ENCODE data around the gene BPIFA3.

BPIFA3 gene

DNA sequence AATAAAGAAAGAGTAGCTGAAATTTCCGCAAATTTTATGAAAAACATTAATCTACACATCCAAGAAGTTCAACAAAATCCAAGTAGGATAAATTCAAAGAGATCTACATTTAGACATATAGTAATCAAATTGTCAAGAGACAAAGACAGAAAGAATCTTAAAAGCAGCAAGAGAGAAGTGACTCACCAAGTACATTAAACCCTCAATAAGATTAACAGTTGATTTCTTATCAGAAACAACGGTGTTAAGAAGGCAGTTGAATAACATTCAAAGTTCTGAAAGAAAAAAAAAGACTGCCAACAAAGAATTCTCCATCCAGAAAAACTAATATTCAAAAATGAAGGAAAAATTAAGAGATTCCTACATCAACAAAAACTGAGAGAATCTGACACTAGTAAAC lies 37.9 kb downstream of the BPIFA3 start (continued):
- TF ChIP-seq ZNF350 (tag by site-specific recombination; IDR thresholded peaks at IDR 0.05) (no peak), ZSCAN23 (tag by site-specific recombination; IDR thresholded peaks at IDR 0.05) (no peak), ZNF791 (tag by site-specific recombination; IDR thresholded peaks at IDR 0.05) (no peak), ZNF843 (tag by site-specific recombination; IDR thresholded peaks at IDR 0.05) (no peak), ZNF549 (tag by site-specific recombination; IDR thresholded peaks at IDR 0.05) (no peak)
- TF ChIP-seq, protein P1, sequence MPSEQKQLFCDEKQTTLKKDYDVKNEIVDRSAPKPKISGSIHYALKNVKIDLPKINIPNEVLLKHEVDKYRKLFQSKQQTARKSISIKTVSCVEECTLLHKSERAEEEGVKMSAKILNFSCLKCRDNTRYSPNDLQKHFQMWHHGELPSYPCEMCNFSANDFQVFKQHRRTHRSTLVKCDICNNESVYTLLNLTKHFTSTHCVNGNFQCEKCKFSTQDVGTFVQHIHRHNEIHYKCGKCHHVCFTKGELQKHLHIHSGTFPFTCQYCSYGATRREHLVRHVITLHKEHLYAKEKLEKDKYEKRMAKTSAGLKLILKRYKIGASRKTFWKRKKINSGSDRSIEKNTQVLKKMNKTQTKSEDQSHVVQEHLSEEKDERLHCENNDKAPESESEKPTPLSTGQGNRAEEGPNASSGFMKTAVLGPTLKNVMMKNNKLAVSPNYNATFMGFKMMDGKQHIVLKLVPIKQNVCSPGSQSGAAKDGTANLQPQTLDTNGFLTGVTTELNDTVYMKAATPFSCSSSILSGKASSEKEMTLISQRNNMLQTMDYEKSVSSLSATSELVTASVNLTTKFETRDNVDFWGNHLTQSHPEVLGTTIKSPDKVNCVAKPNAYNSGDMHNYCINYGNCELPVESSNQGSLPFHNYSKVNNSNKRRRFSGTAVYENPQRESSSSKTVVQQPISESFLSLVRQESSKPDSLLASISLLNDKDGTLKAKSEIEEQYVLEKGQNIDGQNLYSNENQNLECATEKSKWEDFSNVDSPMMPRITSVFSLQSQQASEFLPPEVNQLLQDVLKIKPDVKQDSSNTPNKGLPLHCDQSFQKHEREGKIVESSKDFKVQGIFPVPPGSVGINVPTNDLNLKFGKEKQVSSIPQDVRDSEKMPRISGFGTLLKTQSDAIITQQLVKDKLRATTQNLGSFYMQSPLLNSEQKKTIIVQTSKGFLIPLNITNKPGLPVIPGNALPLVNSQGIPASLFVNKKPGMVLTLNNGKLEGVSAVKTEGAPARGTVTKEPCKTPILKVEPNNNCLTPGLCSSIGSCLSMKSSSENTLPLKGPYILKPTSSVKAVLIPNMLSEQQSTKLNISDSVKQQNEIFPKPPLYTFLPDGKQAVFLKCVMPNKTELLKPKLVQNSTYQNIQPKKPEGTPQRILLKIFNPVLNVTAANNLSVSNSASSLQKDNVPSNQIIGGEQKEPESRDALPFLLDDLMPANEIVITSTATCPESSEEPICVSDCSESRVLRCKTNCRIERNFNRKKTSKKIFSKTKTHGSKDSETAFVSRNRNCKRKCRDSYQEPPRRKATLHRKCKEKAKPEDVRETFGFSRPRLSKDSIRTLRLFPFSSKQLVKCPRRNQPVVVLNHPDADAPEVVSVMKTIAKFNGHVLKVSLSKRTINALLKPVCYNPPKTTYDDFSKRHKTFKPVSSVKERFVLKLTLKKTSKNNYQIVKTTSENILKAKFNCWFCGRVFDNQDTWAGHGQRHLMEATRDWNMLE (tag by site-specific recombination; conservative IDR thresholded peaks at IDR 0.05; ENCODE audit: low read depth), result no peak

DNA sequence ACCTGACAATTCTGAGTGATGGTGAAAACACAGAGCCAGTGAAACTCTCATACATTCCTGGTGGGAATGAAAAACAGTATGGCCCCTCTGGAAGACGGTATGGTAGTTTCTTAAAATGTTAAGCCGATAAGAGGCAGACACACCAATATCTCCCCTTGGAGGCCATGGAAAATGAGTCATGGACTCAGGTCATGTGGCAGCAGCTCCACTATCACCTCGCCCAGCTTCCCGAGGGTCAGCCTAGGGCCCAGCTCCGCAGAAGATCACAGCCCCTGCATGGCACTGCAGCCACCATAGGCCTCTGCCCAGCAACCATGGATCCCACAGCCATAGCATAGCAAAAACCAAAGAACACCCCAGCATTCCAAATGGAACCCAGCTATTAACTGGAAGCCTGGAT lies 40.1 kb downstream of the BPIFA3 start:
- no peak for TF ChIP-seq SETDB1 (IDR thresholded peaks at IDR 0.05; ENCODE audit: insufficient read length, low read length)
- TF ChIP-seq ZNF10 (tag by site-specific recombination; IDR thresholded peaks at IDR 0.05), result no peak
- no peak for TF ChIP-seq ZNF530 (tag by site-specific recombination; IDR thresholded peaks at IDR 0.05; ENCODE audit: low read depth)
- TF ChIP-seq ZNF404 (tag by site-specific recombination; IDR thresholded peaks at IDR 0.05), result no peak
- no peak for TF ChIP-seq ZNF629 (tag by site-specific recombination; IDR thresholded peaks at IDR 0.05)
- no peak for TF ChIP-seq GLI2 (tag by site-specific recombination; IDR thresholded peaks at IDR 0.05; ENCODE audit: borderline replicate concordance, low read depth)
- TF ChIP-seq, protein P2, sequence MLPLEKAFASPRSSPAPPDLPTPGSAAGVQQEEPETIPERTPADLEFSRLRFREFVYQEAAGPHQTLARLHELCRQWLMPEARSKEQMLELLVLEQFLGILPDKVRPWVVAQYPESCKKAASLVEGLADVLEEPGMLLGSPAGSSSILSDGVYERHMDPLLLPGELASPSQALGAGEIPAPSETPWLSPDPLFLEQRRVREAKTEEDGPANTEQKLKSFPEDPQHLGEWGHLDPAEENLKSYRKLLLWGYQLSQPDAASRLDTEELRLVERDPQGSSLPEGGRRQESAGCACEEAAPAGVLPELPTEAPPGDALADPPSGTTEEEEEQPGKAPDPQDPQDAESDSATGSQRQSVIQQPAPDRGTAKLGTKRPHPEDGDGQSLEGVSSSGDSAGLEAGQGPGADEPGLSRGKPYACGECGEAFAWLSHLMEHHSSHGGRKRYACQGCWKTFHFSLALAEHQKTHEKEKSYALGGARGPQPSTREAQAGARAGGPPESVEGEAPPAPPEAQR (tag by site-specific recombination; IDR thresholded peaks at IDR 0.05), result no peak
- no peak for TF ChIP-seq ZNF391 (tag by site-specific recombination; IDR thresholded peaks at IDR 0.05; ENCODE audit: borderline replicate concordance, low read depth)
- TF ChIP-seq GLIS2 (tag by site-specific recombination; IDR thresholded peaks at IDR 0.05), result no peak
- CTCF ChIA-PET, result interaction anchor here (1.3 kb wide), 1 partner anchor 34 kb away, joined by 4 read pairs; no protein-coding TSS in a partner anchor
- POLR2A ChIA-PET, result no interaction called here

DNA sequence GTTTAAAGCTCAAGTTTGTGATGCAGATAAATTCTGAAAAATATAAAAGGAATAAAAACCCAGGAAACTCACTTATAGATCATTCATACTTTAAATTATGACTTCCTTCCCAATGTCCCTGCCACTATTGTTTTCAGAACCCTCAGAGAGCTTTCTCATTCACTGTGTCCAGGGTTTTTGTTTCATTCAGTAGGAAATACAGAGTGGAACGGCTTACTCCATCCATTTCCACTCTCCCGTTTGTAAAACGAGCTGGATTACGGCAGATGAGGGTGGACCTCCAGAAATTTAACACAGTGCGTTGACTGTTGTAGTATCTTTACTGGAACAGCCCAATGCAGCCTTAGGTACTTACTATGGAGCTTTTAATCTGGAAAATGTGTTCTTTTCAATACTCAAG lies 42.2 kb downstream of the BPIFA3 start:
- H3K9me3 ChIP-seq (ENCODE audit: control insufficient read depth, insufficient read depth, low read depth, low read length), result no peaks in the 10 kb centered on the region
- H3K27ac ChIP-seq (ENCODE audit: extremely low read depth, low read depth, low read length), result no peak overlapping the region
- no peak for TF ChIP-seq ZBTB17 (tag by site-specific recombination; IDR thresholded peaks at IDR 0.05)
- TF ChIP-seq ZNF248 (tag by site-specific recombination; IDR thresholded peaks at IDR 0.05), result no peak
- no peak for TF ChIP-seq KLF7 (tag by site-specific recombination; IDR thresholded peaks at IDR 0.05; ENCODE audit: borderline replicate concordance)
- no peak for TF ChIP-seq ZNF132 (tag by site-specific recombination; IDR thresholded peaks at IDR 0.05; ENCODE audit: borderline replicate concordance)
- no peak for TF ChIP-seq ZBTB20 (tag by site-specific recombination; IDR thresholded peaks at IDR 0.05)
- no peak for TF ChIP-seq GLIS2 (tag by site-specific recombination; IDR thresholded peaks at IDR 0.05)
- no peak for TF ChIP-seq HOXC10 (CRISPR knock-in tag; IDR thresholded peaks at IDR 0.05)
- TF ChIP-seq ZNF791 (tag by site-specific recombination; IDR thresholded peaks at IDR 0.05), result no peak
- TF ChIP-seq, protein P3, sequence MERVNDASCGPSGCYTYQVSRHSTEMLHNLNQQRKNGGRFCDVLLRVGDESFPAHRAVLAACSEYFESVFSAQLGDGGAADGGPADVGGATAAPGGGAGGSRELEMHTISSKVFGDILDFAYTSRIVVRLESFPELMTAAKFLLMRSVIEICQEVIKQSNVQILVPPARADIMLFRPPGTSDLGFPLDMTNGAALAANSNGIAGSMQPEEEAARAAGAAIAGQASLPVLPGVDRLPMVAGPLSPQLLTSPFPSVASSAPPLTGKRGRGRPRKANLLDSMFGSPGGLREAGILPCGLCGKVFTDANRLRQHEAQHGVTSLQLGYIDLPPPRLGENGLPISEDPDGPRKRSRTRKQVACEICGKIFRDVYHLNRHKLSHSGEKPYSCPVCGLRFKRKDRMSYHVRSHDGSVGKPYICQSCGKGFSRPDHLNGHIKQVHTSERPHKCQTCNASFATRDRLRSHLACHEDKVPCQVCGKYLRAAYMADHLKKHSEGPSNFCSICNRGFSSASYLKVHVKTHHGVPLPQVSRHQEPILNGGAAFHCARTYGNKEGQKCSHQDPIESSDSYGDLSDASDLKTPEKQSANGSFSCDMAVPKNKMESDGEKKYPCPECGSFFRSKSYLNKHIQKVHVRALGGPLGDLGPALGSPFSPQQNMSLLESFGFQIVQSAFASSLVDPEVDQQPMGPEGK (tag by site-specific recombination; IDR thresholded peaks at IDR 0.05), result no peak
- TF ChIP-seq KLF1 (tag by site-specific recombination; IDR thresholded peaks at IDR 0.05), result no peak
- no peak for TF ChIP-seq ZNF561 (tag by site-specific recombination; IDR thresholded peaks at IDR 0.05; ENCODE audit: borderline replicate concordance)
- no peaks in the 10 kb centered on the region for H3K4me1 ChIP-seq (ENCODE audit: control insufficient read depth, insufficient read depth, low read length)
- ChIA-PET POLR2A (no interaction called here), CTCF (interaction anchor here (0.6 to 5.0 kb wide), 5 partner anchors 11 to 589 kb away, joined by 3 to 73 read pairs (median 4); no protein-coding TSS in a partner anchor)
- no peaks in the 10 kb centered on the region for H3K36me3 ChIP-seq (ENCODE audit: control insufficient read depth in 2 of 2, insufficient read depth in 1 of 2, low read length in 2 of 2)
- no peak overlapping the region for H3K4me3 ChIP-seq (ENCODE audit: low read depth, low read length)

More for the DNA sequence above, 40.1 kb downstream of the BPIFA3 start:
- no peak overlapping the region for H3K4me3 ChIP-seq (ENCODE audit: low read depth, low read length)
- H3K27ac ChIP-seq (ENCODE audit: extremely low read depth, low read depth, low read length), result no peak overlapping the region
- no peaks in the 10 kb centered on the region for H3K4me1 ChIP-seq (ENCODE audit: control insufficient read depth, insufficient read depth, low read length)
- H3K9me3 ChIP-seq (ENCODE audit: control insufficient read depth, insufficient read depth, low read depth, low read length), result no peaks in the 10 kb centered on the region
- H3K36me3 ChIP-seq (ENCODE audit: control insufficient read depth in 2 of 2, insufficient read depth in 1 of 2, low read length in 2 of 2), result no peaks in the 10 kb centered on the region
